T-cell (primary cell): ENCODE results near the gene SNF8. TPM values are rescaled to one million over a fixed set of nuclear protein-coding genes. Genes with fewer than 3 reads are reported as not detected.

Experiments
- ATAC-seq, 4 experiments: fragments of 200-7000 bp in 3 of 4; fragments of 150-1000 bp in 1 of 4; cut with Tn5 transposase; replicated peaks in 1 of 4; 1 replicate in 3 of 4; 2 replicates in 1 of 4; pipeline ENCODE4 v1.10.0; 2021; ENCODE audit warnings: moderate library complexity in 3 of 4, mild to moderate bottlenecking in 2 of 4, moderate number of reproducible peaks in 1 of 4
- CTCF ChIA-PET, 2 donors: fragments of 300-600 bp; sonication (Branson Sonifier 250); formaldehyde crosslinking; loops; one replicate each; lab custom pipeline; 2022; ENCODE audit warnings: antibody characterized with exemption in 2 of 2; lab: Charles Lee
- POLR2A ChIA-PET, 2 donors: fragments of 300-600 bp; sonication (Branson Sonifier 250); formaldehyde crosslinking; loops; one replicate each; lab custom pipeline; 2022; ENCODE audit warnings: antibody characterized with exemption in 2 of 2; lab: Charles Lee
- DNase-seq, 35 experiments: peaks; one replicate each; pipeline versions ENCODE4 v3.0.0 to v3.0.0-alpha.2; 2013 to 2023
- H3K27ac ChIP-seq: one replicate; pipeline ENCODE4 v1.5.1; 2013; ENCODE audit warnings: low read length
- H3K27me3 ChIP-seq, 2 experiments: replicated peaks in 1 of 2; 1 replicate in 1 of 2; 2 replicates in 1 of 2; pipeline versions ENCODE4 v1.6.1 to v1.7.0; 2013; ENCODE audit warnings: low read length in 1 of 2, mixed read lengths in 1 of 2; ENCODE audit not compliant: control insufficient read depth in 2 of 2, insufficient read depth in 2 of 2; ENCODE audit errors: extremely low read depth in 1 of 2
- H3K36me3 ChIP-seq, 2 donors: 1 replicate in 1 of 2; 2 replicates in 1 of 2; pipeline versions ENCODE4 v1.6.1 to v1.7.0; 2013; ENCODE audit warnings: low read length in 1 of 2; ENCODE audit not compliant: control insufficient read depth in 2 of 2, insufficient read depth in 1 of 2; ENCODE audit errors: extremely low read depth in 1 of 2
- H3K4me1 ChIP-seq, 2 experiments: 1 replicate in 1 of 2; 2 replicates in 1 of 2; pipeline versions ENCODE4 v1.6.1 to v1.7.0; 2013; ENCODE audit warnings: low read length in 2 of 2, mixed read lengths in 1 of 2; ENCODE audit not compliant: insufficient read depth in 2 of 2, control insufficient read depth in 1 of 2; ENCODE audit errors: extremely low read depth in 1 of 2
- H3K4me3 ChIP-seq, 2 donors: 1 replicate in 1 of 2; 2 replicates in 1 of 2; pipeline versions ENCODE4 v1.5.1 to v1.7.0; 2013; ENCODE audit warnings: mild to moderate bottlenecking in 2 of 2, low read length in 1 of 2, moderate library complexity in 1 of 2; ENCODE audit not compliant: control insufficient read depth in 1 of 2; ENCODE audit errors: extremely low read depth in 1 of 2
- H3K9me3 ChIP-seq: 2 replicates; pipeline ENCODE4 v1.7.0; 2013
- H3K27ac Mint-ChIP-seq, 2 donors: one replicate each; pipeline ENCODE4 v1.8.0; 2020 to 2021; ENCODE audit warnings: mild to moderate bottlenecking in 2 of 2, mixed read lengths in 2 of 2
- H3K27me3 Mint-ChIP-seq, 2 donors: one replicate each; pipeline ENCODE4 v1.8.0; 2021 to 2022; ENCODE audit warnings: mixed read lengths in 2 of 2
- H3K36me3 Mint-ChIP-seq: one replicate; pipeline ENCODE4 v1.8.0; 2021; ENCODE audit warnings: mixed read lengths
- H3K4me1 Mint-ChIP-seq, 3 donors: one replicate each; pipeline ENCODE4 v1.8.0; 2020 to 2022; ENCODE audit warnings: mixed read lengths in 3 of 3, mild to moderate bottlenecking in 1 of 3
- H3K4me3 Mint-ChIP-seq, 3 donors: one replicate each; pipeline ENCODE4 v1.8.0; 2020 to 2022; ENCODE audit warnings: mild to moderate bottlenecking in 3 of 3, mixed read lengths in 3 of 3, moderate library complexity in 3 of 3
- H3K9me3 Mint-ChIP-seq, 3 donors: one replicate each; pipeline ENCODE4 v1.8.0; 2020 to 2022; ENCODE audit warnings: mixed read lengths in 3 of 3
- WGBS: methylation state at CpG from one replicate; pipeline ENCODE4 v1.1.5; 2013; ENCODE audit warnings: missing lambda C conversion rate; ENCODE audit not compliant: insufficient coverage; 5-methylcytosine and 5-hydroxymethylcytosine counted together
- total RNA-seq, 35 experiments: library from RNA in 6 of 35; stranded (reverse) in 6 of 35; fragments of 120-200 nt in 1 of 35; gene quantifications; one replicate each; pipeline versions ENCODE4 v1.2.1 to v1.2.4 and lab custom pipeline; 2013 to 2026

The SNF8 gene
- total RNA-seq, 5 donors from 2014 or later (not counting 1 experiment from before 2014, with no cell fraction given) = 55.6 to 71.7 (median 65.3) TPM

DNA sequence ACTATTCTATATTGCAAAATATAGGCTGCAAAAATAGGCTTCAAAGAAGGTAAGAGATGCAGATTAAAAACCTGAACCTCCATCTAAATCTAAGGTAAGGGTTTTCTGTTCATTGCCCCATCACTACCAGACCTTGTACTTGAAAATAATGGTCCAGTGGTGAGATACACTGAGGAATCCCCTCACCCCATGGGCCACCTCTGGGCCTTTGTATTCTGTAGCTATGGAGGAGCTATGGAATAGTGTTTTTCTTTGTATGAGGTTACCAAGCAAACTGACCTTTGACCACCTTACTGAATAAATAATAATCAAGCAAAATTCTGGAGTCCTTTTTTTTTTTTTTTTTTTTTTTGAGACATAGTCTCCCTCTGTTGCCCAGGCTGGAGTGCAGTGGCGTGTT is 41.2 kb downstream of the SNF8 start:
- Histone ChIP-seq H3K36me3 (no peaks in the 10 kb centered on the region), H3K9me3 (no peaks in the 10 kb centered on the region), H3K27ac (no peak overlapping the region), H3K4me3 (no peak overlapping the region), H3K4me1 (peaks cover 0 to 8% of the 10 kb centered on the region in 2 experiments), H3K27me3 (no peaks in the 10 kb centered on the region)
- Mint-ChIP-seq H3K4me1 (peaks cover 6 to 12% (median 7%) of the 10 kb centered on the region in 3 donors), H3K27me3 (no peaks in the 10 kb centered on the region), H3K9me3 (no peaks in the 10 kb centered on the region), H3K36me3 (peaks cover 2% of the 10 kb centered on the region), H3K4me3 (no peak overlapping the region), H3K27ac (no peak overlapping the region)
- DNase-seq = no peak
- no peak for ATAC-seq
- CTCF ChIA-PET = interaction anchor here (0.6 to 1.1 kb wide), 4 partner anchors 25 to 154 kb away, joined by 3 to 8 read pairs (median 3); no protein-coding TSS in a partner anchor
- no CpG with 5 or more reads among the region's 1 CpG for WGBS
- POLR2A ChIA-PET = interaction anchor here in 1 of 2 donors (0.6 to 0.7 kb wide), 2 partner anchors 19 to 21 kb away, joined by 6 to 13 read pairs; no protein-coding TSS in a partner anchor

DNA sequence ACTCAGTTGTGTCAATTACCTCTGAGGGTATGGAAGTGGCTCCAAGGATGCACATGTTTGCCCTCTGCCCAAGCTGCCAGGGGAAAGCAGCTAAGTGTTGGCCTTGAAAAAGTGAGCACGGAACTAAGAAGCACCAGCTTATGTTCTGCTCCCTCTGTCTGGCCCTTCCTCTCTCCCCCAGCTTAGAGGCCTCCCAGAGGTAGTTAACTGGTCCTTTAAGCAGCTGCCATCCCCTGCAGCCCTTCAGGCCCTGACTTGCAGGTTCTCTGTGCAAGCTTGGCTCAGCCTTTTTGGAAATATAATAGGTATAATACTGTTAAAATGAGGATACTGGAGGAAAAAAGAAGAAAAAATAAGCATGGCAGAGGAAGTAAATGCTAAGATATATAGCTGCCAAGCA is 43.4 kb downstream of the SNF8 start:
- Mint-ChIP-seq H3K4me3 (no peak overlapping the region), H3K9me3 (no peaks in the 10 kb centered on the region), H3K27me3 (no peaks in the 10 kb centered on the region), H3K27ac (no peak overlapping the region), H3K4me1 (no peaks in the 10 kb centered on the region), H3K36me3 (peaks cover 14% of the 10 kb centered on the region)
- Histone ChIP-seq H3K4me1 (no peaks in the 10 kb centered on the region), H3K9me3 (no peaks in the 10 kb centered on the region), H3K4me3 (no peak overlapping the region), H3K27me3 (no peaks in the 10 kb centered on the region), H3K27ac (no peak overlapping the region), H3K36me3 (peaks cover 0 to 16% of the 10 kb centered on the region in 2 donors)
- 80% methylated on average over 1 of the region's 1 CpG for WGBS
- ATAC-seq (no peak), DNase-seq (no peak)
- ChIA-PET POLR2A (interaction anchor here in 1 of 2 donors (0.6 kb wide), 2 partner anchors 64 to 482 kb away, joined by 6 to 10 read pairs; no protein-coding TSS in a partner anchor), CTCF (interaction anchor here in 1 of 2 donors (1.7 kb wide), 1 partner anchor 17 kb away, joined by 4 read pairs; no protein-coding TSS in a partner anchor)

DNA sequence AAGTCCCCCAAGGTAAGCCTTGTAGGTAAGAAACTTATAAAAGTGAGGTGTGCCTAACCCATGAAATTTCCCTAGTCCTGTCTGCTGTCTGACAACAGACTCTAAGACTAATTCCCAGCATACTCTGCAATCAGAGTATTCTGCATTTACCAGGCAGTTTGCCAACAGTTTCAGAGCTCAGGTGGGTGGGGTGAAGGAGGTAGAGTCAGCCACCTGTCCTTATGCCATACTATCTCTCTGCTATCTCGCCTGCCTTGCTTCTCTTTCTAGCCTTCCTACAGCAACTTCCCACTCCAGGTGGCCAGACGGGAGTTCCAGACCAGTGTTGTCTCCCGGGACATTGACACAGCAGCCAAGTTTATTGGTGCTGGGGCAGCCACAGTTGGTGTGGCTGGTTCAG is 49.8 kb downstream of the SNF8 start:
- Histone ChIP-seq H3K27me3 (no peaks in the 10 kb centered on the region), H3K36me3 (peaks cover 0 to 25% of the 10 kb centered on the region in 2 donors), H3K27ac (no peak overlapping the region), H3K9me3 (no peaks in the 10 kb centered on the region), H3K4me3 (no peak overlapping the region), H3K4me1 (peaks cover 4 to 20% of the 10 kb centered on the region in 2 experiments)
- Mint-ChIP-seq H3K4me3 (no peak overlapping the region), H3K9me3 (no peaks in the 10 kb centered on the region), H3K4me1 (peaks cover 23 to 29% (median 28%) of the 10 kb centered on the region in 3 donors), H3K27ac (no peak overlapping the region), H3K27me3 (no peaks in the 10 kb centered on the region), H3K36me3 (peaks cover 23% of the 10 kb centered on the region)
- no CpG with 5 or more reads among the region's 3 CpGs for WGBS
- POLR2A ChIA-PET = interaction anchor here in 1 of 2 donors (0.6 kb wide), 1 partner anchor 788 kb away, joined by 4 read pairs; no protein-coding TSS in a partner anchor
- DNase-seq (no peak), ATAC-seq (no peak)
- CTCF ChIA-PET = interaction anchor here in 1 of 2 donors (1.2 to 3.6 kb wide), 2 partner anchors 11 to 56 kb away, joined by 3 to 18 read pairs; no protein-coding TSS in a partner anchor

DNA sequence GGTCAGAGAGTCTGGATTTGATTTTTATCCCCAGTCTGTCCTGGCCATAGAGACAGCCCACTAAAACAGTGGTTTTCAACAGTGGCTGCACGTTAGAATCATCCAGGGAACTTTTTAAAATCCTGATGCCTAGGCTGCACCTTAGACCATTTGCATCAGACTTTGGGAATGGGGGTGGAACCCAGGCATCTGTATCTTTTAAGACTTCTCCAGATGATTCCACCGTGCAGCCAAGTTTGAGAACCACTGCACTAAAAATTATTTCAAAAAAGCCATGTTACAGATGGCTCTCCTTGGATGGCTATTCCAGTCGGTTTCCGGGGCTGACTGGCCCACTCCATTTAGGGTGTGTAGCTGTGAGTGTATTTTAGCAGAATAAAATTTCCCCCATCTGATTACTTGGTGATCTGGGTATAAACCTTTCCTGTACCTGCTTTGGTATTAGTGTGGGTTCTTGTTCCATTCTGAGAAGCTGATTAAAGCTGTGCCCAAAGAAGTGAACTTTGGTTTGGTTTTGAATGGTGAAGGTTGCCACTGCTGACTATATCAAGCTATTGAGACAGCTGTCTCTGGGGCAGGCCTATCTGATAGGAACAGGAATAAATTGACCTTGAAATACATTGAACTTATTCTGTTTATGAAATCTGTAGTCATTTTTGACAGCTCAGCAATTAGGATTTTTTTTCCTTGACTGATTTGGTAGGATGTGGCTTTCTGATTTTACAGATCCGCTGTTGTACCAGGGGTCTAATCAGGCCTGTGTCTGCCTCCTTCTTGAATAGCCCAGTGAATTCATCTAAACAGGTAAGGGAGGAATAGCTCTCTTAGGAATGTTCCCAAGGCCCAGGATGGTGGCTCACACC is 50.8 kb downstream of the SNF8 start:
- 14% methylated on average over 1 of the region's 5 CpGs for WGBS
- H3K36me3 Mint-ChIP-seq = peaks cover 23% of the 10 kb centered on the region
- peaks cover 23 to 31% (median 28%) of the 10 kb centered on the region in 3 donors for H3K4me1 Mint-ChIP-seq
- Histone ChIP-seq H3K27ac (peak overlapping the region; percentile 93), H3K4me1 (peaks cover 4 to 20% of the 10 kb centered on the region in 2 experiments), H3K27me3 (no peaks in the 10 kb centered on the region), H3K9me3 (no peaks in the 10 kb centered on the region), H3K36me3 (peaks cover 0 to 25% of the 10 kb centered on the region in 2 donors), H3K4me3 (no peak overlapping the region)
- ChIA-PET POLR2A (interaction anchor here (0.6 to 1.0 kb wide), 3 partner anchors 12 to 789 kb away, joined by 3 to 4 read pairs (median 3); no protein-coding TSS in a partner anchor), CTCF (interaction anchor here in 1 of 2 donors (1.2 to 3.6 kb wide), 2 partner anchors 10 to 55 kb away, joined by 3 to 18 read pairs; no protein-coding TSS in a partner anchor)
- no peaks in the 10 kb centered on the region for H3K9me3 Mint-ChIP-seq
- peak overlapping the region; percentile 91 to 93 for H3K27ac Mint-ChIP-seq
- H3K27me3 Mint-ChIP-seq = no peaks in the 10 kb centered on the region
- no peak for DNase-seq
- no peak for ATAC-seq
- H3K4me3 Mint-ChIP-seq = peak overlapping the region; percentile 83 to 92 (median 88)

DNA sequence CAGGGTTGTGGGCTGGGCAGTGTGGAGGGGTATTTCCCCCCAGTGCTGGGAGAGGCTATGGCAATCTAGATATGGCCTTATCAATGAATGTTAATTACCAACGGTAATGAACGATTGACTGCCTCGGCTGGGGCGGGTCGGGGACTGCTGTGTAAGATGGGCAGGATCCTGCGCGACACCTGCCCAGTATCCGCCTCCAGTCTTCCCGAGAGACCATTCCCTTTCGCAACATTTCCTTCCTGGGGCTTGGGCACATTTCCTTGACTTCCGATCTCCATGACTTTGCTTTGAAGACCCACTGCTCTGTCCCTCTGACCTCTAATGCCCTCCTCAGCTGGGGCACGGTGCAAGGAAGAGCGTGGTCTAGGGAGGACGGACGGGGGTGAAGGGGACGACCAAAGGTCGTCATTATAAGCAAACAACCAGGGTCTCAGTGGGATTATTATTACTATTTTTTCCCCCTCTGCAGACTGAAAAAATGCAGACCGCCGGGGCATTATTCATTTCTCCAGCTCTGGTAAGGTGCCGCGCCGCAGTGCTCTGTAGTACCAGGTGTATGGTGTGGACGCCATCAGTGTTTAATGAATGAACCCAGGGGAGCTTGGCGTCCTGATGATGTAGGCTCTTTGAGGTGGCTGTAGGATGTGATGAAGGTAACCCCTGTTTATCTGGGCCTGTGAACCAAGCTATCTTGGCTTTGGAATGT is 51.5 kb downstream of the SNF8 start:
- Histone ChIP-seq H3K27ac (peak overlapping the region; percentile 93), H3K4me1 (peaks cover 4 to 20% of the 10 kb centered on the region in 2 experiments), H3K4me3 (peak overlapping the region; percentile 61 to 81), H3K27me3 (no peaks in the 10 kb centered on the region), H3K36me3 (peaks cover 0 to 25% of the 10 kb centered on the region in 2 donors), H3K9me3 (no peaks in the 10 kb centered on the region)
- H3K4me1 Mint-ChIP-seq = peaks cover 23 to 31% (median 28%) of the 10 kb centered on the region in 3 donors
- H3K9me3 Mint-ChIP-seq = no peaks in the 10 kb centered on the region
- ChIA-PET CTCF (interaction anchor here in 1 of 2 donors (0.8 to 3.6 kb wide), 5 partner anchors 9 to 56 kb away, joined by 3 to 18 read pairs (median 5); no protein-coding TSS in a partner anchor), POLR2A (interaction anchor here in 1 of 2 donors (0.8 to 1.0 kb wide), 4 partner anchors 15 to 52 kb away, joined by 3 to 5 read pairs (median 4); partner anchors contain the start of gene SNF8)
- no peaks in the 10 kb centered on the region for H3K27me3 Mint-ChIP-seq
- ATAC-seq (no peak), DNase-seq (peak in 6 of 35 experiments; percentile 1 to 38 (median 8))
- peaks cover 18% of the 10 kb centered on the region for H3K36me3 Mint-ChIP-seq
- H3K4me3 Mint-ChIP-seq = peak overlapping the region; percentile 83 to 92 (median 88)
- under 1% methylated on average over 13 of the region's 24 CpGs for WGBS
- H3K27ac Mint-ChIP-seq = peak overlapping the region; percentile 91 to 93
